ENCODE results near the gene PAFAH1B2.

DNA sequence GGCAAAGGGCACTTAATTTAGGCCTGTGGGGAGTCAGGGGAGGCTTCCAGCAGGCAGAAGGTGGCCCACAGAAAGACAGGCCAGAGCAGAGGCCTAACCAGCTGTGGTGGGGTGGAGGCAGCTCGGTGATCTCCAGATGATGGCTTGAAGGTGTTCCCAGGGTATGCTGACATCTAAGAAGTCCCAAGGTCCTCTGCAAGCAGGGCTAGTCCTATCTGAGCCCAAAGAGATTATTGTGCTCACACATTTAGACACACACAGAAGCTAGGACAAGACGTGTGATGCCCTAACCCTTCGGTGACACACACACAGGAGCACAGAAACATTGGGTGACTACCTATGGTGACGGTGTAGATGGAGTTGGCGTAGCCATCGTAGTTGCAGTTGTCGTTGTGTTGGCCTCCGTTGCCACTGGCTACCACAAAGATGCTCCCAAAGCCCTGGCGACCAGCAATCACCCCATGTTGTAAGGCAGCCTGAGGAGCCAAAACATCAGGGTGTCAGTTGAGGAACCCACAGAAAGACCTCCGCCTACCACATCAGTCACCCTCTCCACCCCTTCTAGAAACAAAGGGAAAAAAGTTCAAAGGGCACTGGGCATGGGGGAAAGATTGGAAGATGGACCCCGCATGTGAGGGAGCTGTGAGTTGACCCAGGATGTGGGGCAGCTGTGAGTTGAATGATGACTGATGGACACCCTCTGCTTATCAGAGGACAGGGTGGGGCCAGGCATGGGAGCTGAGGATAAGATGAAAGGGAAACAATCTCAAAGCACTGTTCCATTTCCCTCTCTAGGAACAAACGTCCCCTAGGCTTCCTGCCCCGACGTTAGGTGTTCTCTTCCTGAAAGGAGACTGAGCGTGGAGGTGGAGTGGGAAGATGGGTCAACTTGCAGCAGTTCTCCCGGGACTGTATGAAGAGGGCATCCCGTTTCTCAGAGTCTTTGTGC, 79.9 kb downstream of the PAFAH1B2 start:
- no peak for TF ChIP-seq POLR2A (IDR thresholded peaks at IDR 0.05)
- TF ChIP-seq, protein P1, sequence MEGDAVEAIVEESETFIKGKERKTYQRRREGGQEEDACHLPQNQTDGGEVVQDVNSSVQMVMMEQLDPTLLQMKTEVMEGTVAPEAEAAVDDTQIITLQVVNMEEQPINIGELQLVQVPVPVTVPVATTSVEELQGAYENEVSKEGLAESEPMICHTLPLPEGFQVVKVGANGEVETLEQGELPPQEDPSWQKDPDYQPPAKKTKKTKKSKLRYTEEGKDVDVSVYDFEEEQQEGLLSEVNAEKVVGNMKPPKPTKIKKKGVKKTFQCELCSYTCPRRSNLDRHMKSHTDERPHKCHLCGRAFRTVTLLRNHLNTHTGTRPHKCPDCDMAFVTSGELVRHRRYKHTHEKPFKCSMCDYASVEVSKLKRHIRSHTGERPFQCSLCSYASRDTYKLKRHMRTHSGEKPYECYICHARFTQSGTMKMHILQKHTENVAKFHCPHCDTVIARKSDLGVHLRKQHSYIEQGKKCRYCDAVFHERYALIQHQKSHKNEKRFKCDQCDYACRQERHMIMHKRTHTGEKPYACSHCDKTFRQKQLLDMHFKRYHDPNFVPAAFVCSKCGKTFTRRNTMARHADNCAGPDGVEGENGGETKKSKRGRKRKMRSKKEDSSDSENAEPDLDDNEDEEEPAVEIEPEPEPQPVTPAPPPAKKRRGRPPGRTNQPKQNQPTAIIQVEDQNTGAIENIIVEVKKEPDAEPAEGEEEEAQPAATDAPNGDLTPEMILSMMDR (IDR thresholded peaks at IDR 0.05), result no peak

Data from breast epithelium (tissue), 3 donors.